Activated T-cell treated with anti-CD3 and anti-CD28 coated beads for 48 hours (primary cell): Measurements from ENCODE around the gene KPNA6.
"Not testable (repeated sequence)": the region's sequence is repeated elsewhere in the genome, so short reads cannot be mapped to it uniquely, and the experiment has no call there.

Source experiments
- DNase-seq: peaks from one replicate; pipeline ENCODE4 v3.0.0-alpha.2; 2020; ENCODE audit warnings: low read depth

KPNA6 gene

GRCh38 chr1:32107742-32108661 is at the start of gene KPNA6:
Gene KPNA6 (plus strand): TSS chr1:32108056. CDS start chr1:32108131, 75 bp downstream.
- peak; percentile 81 for DNase-seq

- no peak for DNase-seq
Observed at GRCh38 chr1:32060914-32061313, 46.9 kb upstream of the KPNA6 start.

GRCh38 chr1:32062867-32063230 is 45.0 kb upstream of the KPNA6 start:
- DNase-seq: no peak

GRCh38 chr1:32063261-32063681 is 44.6 kb upstream of the KPNA6 start:
- DNase-seq: no peak

GRCh38 chr1:32065613-32066488 is 42.0 kb upstream of the KPNA6 start:
- not testable (repeated sequence) for DNase-seq

- no peak for DNase-seq
Observed at GRCh38 chr1:32066489-32066873, 41.4 kb upstream of the KPNA6 start.

GRCh38 chr1:32068957-32069588 is 38.8 kb upstream of the KPNA6 start:
- DNase-seq: no peak

- DNase-seq: no peak
Observed at GRCh38 chr1:32071758-32072621, 35.9 kb upstream of the KPNA6 start.

GRCh38 chr1:32072622-32073298 is 35.1 kb upstream of the KPNA6 start, which contains the start of gene TMEM39B:
Gene TMEM39B (plus strand): TSS chr1:32072939. CDS start chr1:32073048, 109 bp downstream.
- peak; percentile 94 for DNase-seq

- DNase-seq: no peak
Observed at GRCh38 chr1:32073299-32074229, 34.3 kb upstream of the KPNA6 start.

- DNase-seq: no peak
Observed at GRCh38 chr1:32074841-32075240, 33.0 kb upstream of the KPNA6 start.

- no peak for DNase-seq
Observed at GRCh38 chr1:32077451-32077850, 30.4 kb upstream of the KPNA6 start.

GRCh38 chr1:32082022-32082421 is 25.8 kb upstream of the KPNA6 start:
- DNase-seq: no peak

GRCh38 chr1:32086381-32086780 is 21.5 kb upstream of the KPNA6 start:
- DNase-seq: not testable (repeated sequence)

GRCh38 chr1:32091176-32091575 is 16.7 kb upstream of the KPNA6 start:
- no peak for DNase-seq

GRCh38 chr1:32091591-32091990 is 16.3 kb upstream of the KPNA6 start:
- DNase-seq: no peak

GRCh38 chr1:32094746-32095521 is 12.9 kb upstream of the KPNA6 start:
- DNase-seq: no peak

GRCh38 chr1:32099426-32099825 is 8.4 kb upstream of the KPNA6 start:
- no peak for DNase-seq

GRCh38 chr1:32100359-32100758 is 7.5 kb upstream of the KPNA6 start:
- DNase-seq: no peak
